ENCODE data around the gene PPP2R3A.

PPP2R3A gene

GRCh38 chr3:135944831-135945230, 20.7 kb upstream of the PPP2R3A start:
- DNase-seq (ENCODE audit: low spot score in 2 of 2): no peak
- no peak overlapping the region for H3K4me3 ChIP-seq
- in situ Hi-C loops (cut with MboI; ENCODE audit: low sequenced_read_pairs): no loop called here

DNA sequence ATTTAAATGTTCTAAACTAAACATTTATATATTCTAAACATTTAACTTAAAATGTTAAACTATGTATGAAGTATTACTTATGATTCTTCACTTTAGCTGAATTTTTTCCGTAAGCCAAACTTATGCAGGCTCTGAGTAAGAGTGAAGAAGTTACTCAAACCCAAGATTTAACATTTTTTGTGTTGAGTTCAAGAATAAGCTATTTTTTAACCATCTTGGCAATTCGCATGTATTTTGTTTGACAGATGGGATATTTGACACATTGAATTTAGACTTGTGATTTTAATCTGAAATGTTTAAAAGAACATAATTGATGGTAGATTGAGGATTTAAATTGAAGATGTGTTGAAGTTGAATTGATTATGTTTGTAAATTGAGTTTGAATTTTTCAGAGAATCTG, 14.6 kb upstream of the PPP2R3A start:
- Histone ChIP-seq H3K27me3 (ENCODE audit: low read depth) (0 out of 2 replicates have a peak, but pooled peaks cover 2% of the 10 kb centered on the region), H3K9me3 (no peaks in the 10 kb centered on the region), H3K4me1 (no peaks in the 10 kb centered on the region), H3K36me3 (replicated peaks) (no peaks in the 10 kb centered on the region), H3K4me3 (no peak overlapping the region)
- DNase-seq (ENCODE audit: low spot score in 2 of 2): no peak
- in situ Hi-C loops (cut with MboI; ENCODE audit: low sequenced_read_pairs): no loop called here

More at GRCh38 chr3:135944831-135945230, 20.7 kb upstream of the PPP2R3A start:
- Histone ChIP-seq H3K9me3 (no peaks in the 10 kb centered on the region), H3K36me3 (replicated peaks) (no peaks in the 10 kb centered on the region), H3K4me1 (no peaks in the 10 kb centered on the region), H3K27me3 (ENCODE audit: low read depth) (0 out of 2 replicates have a peak, but pooled peaks cover 5% of the 10 kb centered on the region)

- Histone ChIP-seq H3K9me3 (no peaks in the 10 kb centered on the region), H3K36me3 (replicated peaks) (no peaks in the 10 kb centered on the region), H3K27me3 (ENCODE audit: low read depth) (no peaks in the 10 kb centered on the region), H3K4me3 (no peak overlapping the region), H3K4me1 (peaks cover 24% of the 10 kb centered on the region)
- in situ Hi-C loops (cut with MboI; ENCODE audit: low sequenced_read_pairs): no loop called here
- DNase-seq (ENCODE audit: low spot score in 2 of 2): peak; percentile 64 to 95
Measured at GRCh38 chr3:135964160-135964955, 1.2 kb upstream of the PPP2R3A start.

GRCh38 chr3:135965129-135965505, 411 bp upstream of the PPP2R3A start:
- Histone ChIP-seq H3K36me3 (replicated peaks) (no peaks in the 10 kb centered on the region), H3K4me1 (peaks cover 24% of the 10 kb centered on the region), H3K9me3 (no peaks in the 10 kb centered on the region), H3K27me3 (ENCODE audit: low read depth) (no peaks in the 10 kb centered on the region), H3K4me3 (peak overlapping the region; percentile 71)
- in situ Hi-C loops (cut with MboI; ENCODE audit: low sequenced_read_pairs): no loop called here
- DNase-seq (ENCODE audit: low spot score in 2 of 2): peak in 1 of 2 experiments; percentile 15

- H3K4me3 ChIP-seq: peak overlapping the region; percentile 71
- H3K36me3 ChIP-seq (replicated peaks): no peaks in the 10 kb centered on the region
- H3K4me1 ChIP-seq: peaks cover 24% of the 10 kb centered on the region
- peak in 1 of 2 experiments; percentile 65 for DNase-seq (ENCODE audit: low spot score in 2 of 2)
- in situ Hi-C loops (cut with MboI; ENCODE audit: low sequenced_read_pairs): no loop called here
- H3K27me3 ChIP-seq (ENCODE audit: low read depth): no peaks in the 10 kb centered on the region
- no peaks in the 10 kb centered on the region for H3K9me3 ChIP-seq
Measured at GRCh38 chr3:135966271-135966961, 888 bp downstream of the PPP2R3A start.

GRCh38 chr3:135966962-135967274, 1.4 kb downstream of the PPP2R3A start:
- Histone ChIP-seq H3K27me3 (ENCODE audit: low read depth) (no peaks in the 10 kb centered on the region), H3K36me3 (replicated peaks) (no peaks in the 10 kb centered on the region), H3K9me3 (no peaks in the 10 kb centered on the region), H3K4me3 (peak overlapping the region; percentile 71), H3K4me1 (peaks cover 25% of the 10 kb centered on the region)
- in situ Hi-C loops (cut with MboI; ENCODE audit: low sequenced_read_pairs): no loop called here
- DNase-seq (ENCODE audit: low spot score in 2 of 2): no peak

GRCh38 chr3:135967867-135968266, 2.3 kb downstream of the PPP2R3A start:
- H3K27me3 ChIP-seq (ENCODE audit: low read depth): no peaks in the 10 kb centered on the region
- in situ Hi-C loops (cut with MboI; ENCODE audit: low sequenced_read_pairs): no loop called here
- no peak overlapping the region for H3K4me3 ChIP-seq
- no peak for DNase-seq (ENCODE audit: low spot score in 2 of 2)
- no peaks in the 10 kb centered on the region for H3K36me3 ChIP-seq (replicated peaks)
- peaks cover 34% of the 10 kb centered on the region for H3K4me1 ChIP-seq
- H3K9me3 ChIP-seq: no peaks in the 10 kb centered on the region

GRCh38 chr3:135970506-135971116, 5.1 kb downstream of the PPP2R3A start:
- DNase-seq (ENCODE audit: low spot score in 2 of 2): no peak
- Histone ChIP-seq H3K36me3 (replicated peaks) (no peaks in the 10 kb centered on the region), H3K27me3 (ENCODE audit: low read depth) (no peaks in the 10 kb centered on the region), H3K4me1 (peaks cover 44% of the 10 kb centered on the region), H3K9me3 (no peaks in the 10 kb centered on the region), H3K4me3 (no peak overlapping the region)
- in situ Hi-C loops (cut with MboI; ENCODE audit: low sequenced_read_pairs): no loop called here

DNA sequence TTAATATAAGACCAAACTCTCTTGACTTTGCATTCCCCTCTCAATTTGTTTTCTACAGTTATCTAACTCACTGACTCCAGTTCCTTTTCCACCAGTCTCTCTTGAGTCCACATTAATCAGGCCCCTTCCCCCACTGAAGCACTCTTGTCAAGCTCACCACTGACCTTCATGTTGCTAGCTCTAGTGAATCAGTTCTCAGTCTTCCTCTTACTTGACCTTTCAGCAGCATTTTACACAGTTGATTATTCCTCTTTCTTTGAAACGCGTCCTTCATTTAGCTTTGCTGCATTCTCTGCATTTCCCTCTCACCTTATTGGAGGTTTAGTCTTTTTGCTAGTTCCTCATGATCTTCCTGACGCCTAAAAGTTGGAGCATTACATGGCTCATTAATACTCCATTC, 8.3 kb downstream of the PPP2R3A start:
- in situ Hi-C loops (cut with MboI; ENCODE audit: low sequenced_read_pairs): no loop called here
- H3K27me3 ChIP-seq (ENCODE audit: low read depth): no peaks in the 10 kb centered on the region
- DNase-seq (ENCODE audit: low spot score in 2 of 2): no peak

GRCh38 chr3:135975053-135975452, 9.5 kb downstream of the PPP2R3A start:
- Histone ChIP-seq H3K36me3 (replicated peaks) (no peaks in the 10 kb centered on the region), H3K4me1 (peaks cover 37% of the 10 kb centered on the region), H3K27me3 (ENCODE audit: low read depth) (no peaks in the 10 kb centered on the region), H3K4me3 (no peak overlapping the region), H3K9me3 (no peaks in the 10 kb centered on the region)
- DNase-seq (ENCODE audit: low spot score in 2 of 2): peak in 1 of 2 experiments; percentile 15
- in situ Hi-C loops (cut with MboI; ENCODE audit: low sequenced_read_pairs): no loop called here

More for the DNA sequence above, 8.3 kb downstream of the PPP2R3A start:
- no peak overlapping the region for H3K4me3 ChIP-seq
- no peaks in the 10 kb centered on the region for H3K9me3 ChIP-seq
- peaks cover 37% of the 10 kb centered on the region for H3K4me1 ChIP-seq
- H3K36me3 ChIP-seq (replicated peaks): no peaks in the 10 kb centered on the region

DNA sequence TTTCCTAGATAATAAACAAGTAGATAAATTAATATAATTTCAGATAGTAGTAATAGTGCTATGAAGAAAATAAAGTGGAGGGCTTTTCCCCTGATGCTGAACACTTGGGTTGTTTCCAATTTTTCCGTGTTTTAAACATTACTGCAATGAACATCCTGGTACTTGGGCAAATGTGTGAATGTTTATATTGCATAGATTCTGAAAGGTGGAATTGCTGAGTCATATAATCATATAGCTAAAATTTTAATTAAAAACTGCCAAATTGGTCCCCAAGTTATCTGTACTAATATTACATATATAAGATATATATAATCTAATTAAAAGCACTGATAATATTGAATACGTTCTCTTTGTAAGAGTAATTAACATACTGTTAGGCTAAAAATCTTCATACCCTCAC, 10.0 kb downstream of the PPP2R3A start:
- H3K9me3 ChIP-seq: no peaks in the 10 kb centered on the region
- in situ Hi-C loops (cut with MboI; ENCODE audit: low sequenced_read_pairs): no loop called here
- H3K27me3 ChIP-seq (ENCODE audit: low read depth): no peaks in the 10 kb centered on the region
- peaks cover 37% of the 10 kb centered on the region for H3K4me1 ChIP-seq
- no peak for DNase-seq (ENCODE audit: low spot score in 2 of 2)
- H3K36me3 ChIP-seq (replicated peaks): no peaks in the 10 kb centered on the region
- no peak overlapping the region for H3K4me3 ChIP-seq

- Histone ChIP-seq H3K27me3 (ENCODE audit: low read depth) (no peaks in the 10 kb centered on the region), H3K4me3 (no peak overlapping the region), H3K4me1 (peaks cover 2% of the 10 kb centered on the region), H3K9me3 (no peaks in the 10 kb centered on the region), H3K36me3 (replicated peaks) (no peaks in the 10 kb centered on the region)
- DNase-seq (ENCODE audit: low spot score in 2 of 2): no peak
- in situ Hi-C loops (cut with MboI; ENCODE audit: low sequenced_read_pairs): no loop called here
Measured at GRCh38 chr3:135980343-135980742, 14.8 kb downstream of the PPP2R3A start.

DNA sequence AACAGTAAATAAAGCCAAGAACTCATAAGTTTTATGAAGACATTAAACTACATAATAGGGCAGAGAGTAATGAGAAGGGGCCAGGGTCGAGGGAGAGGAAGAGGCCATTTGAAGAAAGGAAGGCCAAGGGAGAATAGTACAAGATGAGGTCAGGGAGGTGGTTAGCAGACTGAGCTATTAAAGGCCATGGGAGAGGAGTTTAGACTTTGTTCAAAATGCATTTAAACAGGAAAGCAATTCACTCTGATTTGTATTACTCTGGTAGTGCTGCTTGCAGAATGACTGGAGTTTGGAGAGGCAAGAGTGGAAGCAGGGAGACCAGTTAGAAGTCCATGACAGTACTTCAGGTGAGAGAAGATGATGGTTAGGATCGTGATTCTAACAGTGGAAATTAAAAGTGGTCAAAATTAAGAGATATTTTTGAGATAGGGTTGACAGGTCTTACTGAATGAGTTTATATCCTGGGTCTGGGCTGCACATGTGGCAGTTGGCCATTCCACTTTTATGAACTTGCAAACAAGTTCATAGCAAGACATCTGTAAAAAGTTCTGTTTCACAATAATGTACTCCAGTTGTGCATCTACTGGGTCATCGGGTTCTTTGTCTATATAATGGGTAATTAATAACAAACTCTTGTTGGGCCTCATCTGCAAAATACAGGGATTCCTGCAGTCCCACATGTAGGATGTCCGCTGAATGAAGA, 16.3 kb downstream of the PPP2R3A start:
- H3K27me3 ChIP-seq (ENCODE audit: low read depth): no peaks in the 10 kb centered on the region
- no peaks in the 10 kb centered on the region for H3K36me3 ChIP-seq (replicated peaks)
- no peaks in the 10 kb centered on the region for H3K4me1 ChIP-seq
- no peak overlapping the region for H3K4me3 ChIP-seq
- no peak for DNase-seq (ENCODE audit: low spot score in 2 of 2)
- in situ Hi-C loops (cut with MboI; ENCODE audit: low sequenced_read_pairs): no loop called here
- no peaks in the 10 kb centered on the region for H3K9me3 ChIP-seq

DNA sequence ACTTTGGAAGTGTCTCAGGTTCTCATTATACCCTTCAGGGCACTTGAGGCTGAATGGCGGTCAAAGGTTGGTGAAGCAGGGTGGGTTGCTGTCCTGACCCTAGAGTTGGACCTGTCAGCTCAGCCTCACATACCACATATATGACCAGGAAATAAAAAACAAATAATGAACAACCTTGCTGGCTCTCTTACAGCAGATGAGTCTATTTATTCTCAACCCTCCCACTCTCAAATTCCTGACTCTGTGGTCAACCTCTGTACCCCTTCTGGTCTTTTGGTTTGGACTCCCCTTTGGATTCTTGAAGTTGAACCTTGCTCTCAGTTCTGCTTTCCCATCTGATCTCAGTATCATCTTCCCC, 16.9 kb downstream of the PPP2R3A start:
- in situ Hi-C loops (cut with MboI; ENCODE audit: low sequenced_read_pairs): no loop called here
- no peak overlapping the region for H3K4me3 ChIP-seq
- no peaks in the 10 kb centered on the region for H3K36me3 ChIP-seq (replicated peaks)
- no peaks in the 10 kb centered on the region for H3K4me1 ChIP-seq
- H3K27me3 ChIP-seq (ENCODE audit: low read depth): no peaks in the 10 kb centered on the region
- no peak for DNase-seq (ENCODE audit: low spot score in 2 of 2)
- H3K9me3 ChIP-seq: no peaks in the 10 kb centered on the region
